Suprapubic skin (tissue), 3 donors: Measurements from ENCODE around the gene TSC22D3.

Experiments used
- POLR2A ChIP-seq, 2 donors: fragments of 450-650 bp; IDR thresholded peaks; one replicate each; pipeline ENCODE4 v1.6.1; 2017; ENCODE audit warnings: antibody characterized with exemption in 2 of 2, mild to moderate bottlenecking in 2 of 2, moderate library complexity in 2 of 2
- TF ChIP-seq, protein P1 (sequence below), 2 donors: fragments of 200-600 bp in 1 of 2; fragments of 450-650 bp in 1 of 2; sonication (generic) in 1 of 2; IDR thresholded peaks; one replicate each; pipeline ENCODE4 v1.5.1; 2016 to 2019; ENCODE audit warnings: antibody characterized with exemption in 2 of 2, mild to moderate bottlenecking in 1 of 2, moderate library complexity in 1 of 2

DNA sequence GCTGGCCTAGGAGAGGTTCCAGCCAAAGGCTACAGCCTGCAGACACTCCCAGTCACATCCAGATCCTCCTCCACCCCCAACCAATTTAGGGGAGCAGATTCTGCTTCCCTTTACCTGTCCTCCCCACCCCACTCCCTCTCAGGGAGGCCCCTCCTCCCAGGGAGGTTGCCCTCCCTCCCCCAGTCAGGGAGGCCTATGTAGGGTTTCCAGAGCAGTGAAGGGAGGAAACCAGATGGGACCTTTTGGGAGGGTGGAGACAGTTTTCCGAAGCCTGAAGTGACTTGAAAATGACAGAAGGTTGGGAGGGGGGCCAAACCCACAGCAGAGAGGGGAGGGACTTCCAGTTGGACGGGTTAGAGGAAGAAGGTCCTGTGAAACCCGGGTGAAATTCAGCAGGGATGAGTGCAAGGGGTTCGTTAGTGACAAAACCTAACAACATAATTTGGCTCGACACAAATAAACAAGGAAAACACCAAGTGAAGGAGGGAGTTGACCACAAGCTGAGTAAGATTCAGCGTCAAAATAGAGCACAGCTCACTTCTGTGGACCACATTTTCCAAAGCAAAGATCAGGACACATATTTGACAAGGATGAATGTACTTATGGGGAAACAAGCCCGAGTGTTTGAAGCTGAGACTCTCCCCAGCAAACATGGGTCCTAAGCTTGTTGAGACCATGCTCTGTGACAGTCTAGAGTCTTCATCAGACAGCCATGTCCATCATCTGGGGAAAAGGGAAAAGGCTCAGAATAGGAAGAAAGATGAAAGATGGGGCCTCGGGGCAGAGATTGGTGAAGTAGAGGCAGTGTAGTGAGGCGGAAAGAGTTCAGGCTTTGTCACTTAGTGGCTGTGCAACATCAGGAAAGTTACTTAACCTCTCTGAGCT lies 100.9 kb downstream of the TSC22D3 start:
- peak; percentile 18 to 55 for TF ChIP-seq POLR2A (IDR thresholded peaks at IDR 0.05)
- TF ChIP-seq, protein P1, sequence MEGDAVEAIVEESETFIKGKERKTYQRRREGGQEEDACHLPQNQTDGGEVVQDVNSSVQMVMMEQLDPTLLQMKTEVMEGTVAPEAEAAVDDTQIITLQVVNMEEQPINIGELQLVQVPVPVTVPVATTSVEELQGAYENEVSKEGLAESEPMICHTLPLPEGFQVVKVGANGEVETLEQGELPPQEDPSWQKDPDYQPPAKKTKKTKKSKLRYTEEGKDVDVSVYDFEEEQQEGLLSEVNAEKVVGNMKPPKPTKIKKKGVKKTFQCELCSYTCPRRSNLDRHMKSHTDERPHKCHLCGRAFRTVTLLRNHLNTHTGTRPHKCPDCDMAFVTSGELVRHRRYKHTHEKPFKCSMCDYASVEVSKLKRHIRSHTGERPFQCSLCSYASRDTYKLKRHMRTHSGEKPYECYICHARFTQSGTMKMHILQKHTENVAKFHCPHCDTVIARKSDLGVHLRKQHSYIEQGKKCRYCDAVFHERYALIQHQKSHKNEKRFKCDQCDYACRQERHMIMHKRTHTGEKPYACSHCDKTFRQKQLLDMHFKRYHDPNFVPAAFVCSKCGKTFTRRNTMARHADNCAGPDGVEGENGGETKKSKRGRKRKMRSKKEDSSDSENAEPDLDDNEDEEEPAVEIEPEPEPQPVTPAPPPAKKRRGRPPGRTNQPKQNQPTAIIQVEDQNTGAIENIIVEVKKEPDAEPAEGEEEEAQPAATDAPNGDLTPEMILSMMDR (IDR thresholded peaks at IDR 0.05), result no peak
